Breast epithelium (tissue), 4 donors: ENCODE measurements around the gene C3orf70. TPM values are rescaled to one million over a fixed set of nuclear protein-coding genes. Genes with fewer than 3 reads are reported as not detected.

Source experiments
- DNase-seq, 2 donors: peaks; one replicate each; pipeline ENCODE4 v3.0.0-alpha.2; 2019; ENCODE audit warnings: low spot score in 2 of 2
- H3K27ac ChIP-seq, 2 donors: fragments of 200-600 bp; sonication (generic) in 1 of 2; one replicate each; pipeline ENCODE4 v1.5.1; 2016 to 2019; ENCODE audit warnings: mild to moderate bottlenecking in 1 of 2
- H3K27me3 ChIP-seq, 2 donors: fragments of 200-600 bp; sonication (generic) in 1 of 2; one replicate each; pipeline versions ENCODE4 v1.5.1 to v1.6.0; 2017 to 2019; ENCODE audit warnings: control low read depth in 1 of 2, mild to moderate bottlenecking in 1 of 2
- H3K36me3 ChIP-seq: fragments of 200-600 bp; one replicate; pipeline ENCODE4 v1.5.1; 2019
- H3K4me1 ChIP-seq, 2 donors: fragments of 200-600 bp; sonication (generic); one replicate each; pipeline ENCODE4 v1.5.1; 2016 to 2019; ENCODE audit warnings: control low read depth in 1 of 2
- H3K4me3 ChIP-seq, 3 donors: fragments of 200-600 bp; sonication (generic); 1 replicate in 2 of 3; 2 replicates in 1 of 3; pipeline ENCODE4 v1.5.1; 2016 to 2019; ENCODE audit warnings: mild to moderate bottlenecking in 3 of 3, moderate library complexity in 2 of 3
- H3K9me3 ChIP-seq, 2 donors: fragments of 200-600 bp; sonication (generic) in 1 of 2; one replicate each; pipeline ENCODE4 v1.5.1; 2016 to 2019; ENCODE audit warnings: control low read depth in 1 of 2
- POLR2A ChIP-seq: fragments of 450-650 bp; IDR thresholded peaks from one replicate; pipeline ENCODE4 v1.6.1; 2016; ENCODE audit warnings: antibody characterized with exemption, mild to moderate bottlenecking, moderate library complexity
- POLR2AphosphoS5 ChIP-seq, 3 donors: sonication (generic); formaldehyde crosslinking; IDR thresholded peaks; one replicate each; pipeline ENCODE4 v1.6.1; 2017; ENCODE audit warnings: antibody characterized with exemption in 3 of 3
- intact Hi-C: fragments of 100-400 bp; cut with DNase I; formaldehyde crosslinking; loops from one replicate; pipeline ENCODE4 v1.15.1; 2023; ENCODE audit warnings: low total_unique reads
- total RNA-seq, 3 donors: library from RNA; depleted of rRNA; stranded (reverse); fragments of >200 nt; gene quantifications; one replicate each; pipeline ENCODE4 v1.1.0, GENCODE V29; 2016
- TF ChIP-seq, protein P1 (sequence below), 3 donors: fragments of 450-650 bp; IDR thresholded peaks; one replicate each; pipeline ENCODE4 v1.5.1; 2016 to 2017; ENCODE audit warnings: antibody characterized with exemption in 3 of 3, mild to moderate bottlenecking in 3 of 3, moderate library complexity in 3 of 3

C3orf70 gene
- total RNA-seq, 3 donors from 2014 or later: 1.3 to 4.8 (median 3.8) TPM

DNA sequence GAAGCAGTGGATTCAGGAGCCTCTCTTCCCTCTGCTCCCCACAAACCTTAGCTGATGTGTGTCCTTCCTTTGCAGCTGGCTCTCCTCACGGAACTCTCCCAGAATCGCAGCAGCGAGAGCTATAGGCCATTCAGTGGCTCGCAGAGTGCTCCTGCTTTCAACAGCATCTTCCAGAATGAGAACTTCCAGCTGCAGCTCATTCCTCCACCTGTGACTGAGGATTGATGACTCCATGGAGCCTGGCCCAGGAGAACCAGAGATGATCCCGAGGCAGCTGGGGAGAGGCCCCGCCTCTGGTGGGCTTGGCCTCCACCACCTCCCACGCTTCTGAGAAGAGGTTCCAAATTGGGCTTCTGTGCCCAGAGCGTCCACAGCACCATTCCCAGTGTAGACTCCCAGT lies 101.1 kb downstream of the C3orf70 start:
- no peak for TF ChIP-seq POLR2A
- TF ChIP-seq, protein P1, sequence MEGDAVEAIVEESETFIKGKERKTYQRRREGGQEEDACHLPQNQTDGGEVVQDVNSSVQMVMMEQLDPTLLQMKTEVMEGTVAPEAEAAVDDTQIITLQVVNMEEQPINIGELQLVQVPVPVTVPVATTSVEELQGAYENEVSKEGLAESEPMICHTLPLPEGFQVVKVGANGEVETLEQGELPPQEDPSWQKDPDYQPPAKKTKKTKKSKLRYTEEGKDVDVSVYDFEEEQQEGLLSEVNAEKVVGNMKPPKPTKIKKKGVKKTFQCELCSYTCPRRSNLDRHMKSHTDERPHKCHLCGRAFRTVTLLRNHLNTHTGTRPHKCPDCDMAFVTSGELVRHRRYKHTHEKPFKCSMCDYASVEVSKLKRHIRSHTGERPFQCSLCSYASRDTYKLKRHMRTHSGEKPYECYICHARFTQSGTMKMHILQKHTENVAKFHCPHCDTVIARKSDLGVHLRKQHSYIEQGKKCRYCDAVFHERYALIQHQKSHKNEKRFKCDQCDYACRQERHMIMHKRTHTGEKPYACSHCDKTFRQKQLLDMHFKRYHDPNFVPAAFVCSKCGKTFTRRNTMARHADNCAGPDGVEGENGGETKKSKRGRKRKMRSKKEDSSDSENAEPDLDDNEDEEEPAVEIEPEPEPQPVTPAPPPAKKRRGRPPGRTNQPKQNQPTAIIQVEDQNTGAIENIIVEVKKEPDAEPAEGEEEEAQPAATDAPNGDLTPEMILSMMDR (IDR thresholded peaks at IDR 0.05): no peak
- TF ChIP-seq POLR2AphosphoS5 (IDR thresholded peaks at IDR 0.05): no peak
- no peak for DNase-seq
- H3K36me3 ChIP-seq: peaks cover 11% of the 10 kb centered on the region
- intact Hi-C loops: no loop called here
- H3K27ac ChIP-seq: no peak overlapping the region
- peaks cover 5 to 7% of the 10 kb centered on the region in 2 donors for H3K9me3 ChIP-seq
- H3K27me3 ChIP-seq: no peaks in the 10 kb centered on the region
- H3K4me3 ChIP-seq: no peak overlapping the region
- H3K4me1 ChIP-seq: no peaks in the 10 kb centered on the region

DNA sequence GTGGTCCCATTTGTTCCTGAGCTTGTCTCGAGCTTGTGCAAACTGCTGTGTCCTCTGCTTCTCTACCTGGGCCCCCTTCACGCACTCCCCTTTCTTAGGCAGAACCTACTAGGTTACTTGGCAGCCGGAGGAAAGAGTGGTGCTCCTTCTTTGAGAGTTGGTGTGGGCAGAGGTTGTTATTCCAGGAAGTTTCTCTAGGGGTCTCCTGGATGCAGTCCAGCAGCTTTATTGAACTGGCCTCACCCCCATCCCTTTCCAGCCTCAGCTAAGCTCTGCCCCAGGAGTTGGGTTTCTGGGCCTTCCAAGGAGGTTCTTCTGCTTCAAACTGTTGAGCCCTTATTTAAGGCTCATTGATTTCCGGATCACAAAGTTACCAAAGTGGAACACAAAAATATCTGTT lies 103.2 kb downstream of the C3orf70 start:
- DNase-seq: no peak
- Histone ChIP-seq H3K4me3 (no peak overlapping the region), H3K4me1 (no peaks in the 10 kb centered on the region), H3K9me3 (no peaks in the 10 kb centered on the region), H3K27me3 (no peaks in the 10 kb centered on the region), H3K27ac (no peak overlapping the region), H3K36me3 (peaks cover 11% of the 10 kb centered on the region)
- intact Hi-C loops: no loop called here
- no peak for TF ChIP-seq POLR2A
- TF ChIP-seq, protein P1 (IDR thresholded peaks at IDR 0.05): no peak
- TF ChIP-seq POLR2AphosphoS5 (IDR thresholded peaks at IDR 0.05): no peak

GRCh38 chr3:185046603-185047002 lies 106.3 kb downstream of the C3orf70 start:
- Histone ChIP-seq H3K9me3 (no peaks in the 10 kb centered on the region), H3K4me3 (no peak overlapping the region), H3K27me3 (no peaks in the 10 kb centered on the region), H3K36me3 (peaks cover 5% of the 10 kb centered on the region), H3K27ac (no peak overlapping the region), H3K4me1 (no peaks in the 10 kb centered on the region)
- no peak for DNase-seq
- TF ChIP-seq POLR2AphosphoS5 (IDR thresholded peaks at IDR 0.05) (no peak), POLR2A (no peak)
- TF ChIP-seq, protein P1 (IDR thresholded peaks at IDR 0.05): no peak
- intact Hi-C loops: no loop called here

DNA sequence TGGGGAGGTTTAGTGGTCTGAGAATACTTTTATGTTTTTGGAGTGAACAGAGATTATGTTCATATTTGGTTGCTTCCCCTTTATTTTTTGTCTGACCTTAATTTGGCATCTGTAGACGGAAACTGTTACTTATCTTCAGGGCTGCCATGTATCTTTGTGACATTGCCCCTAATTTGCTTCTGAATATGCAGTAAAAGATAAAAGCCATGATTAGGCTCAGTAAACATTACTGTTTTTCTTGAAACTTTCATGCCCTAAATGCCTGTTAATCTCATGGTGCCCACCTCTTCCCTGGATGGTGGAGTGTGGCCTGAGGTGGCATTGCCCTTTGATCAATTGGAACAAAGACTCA lies 106.7 kb downstream of the C3orf70 start:
- Histone ChIP-seq H3K36me3 (peaks cover 4% of the 10 kb centered on the region), H3K27me3 (no peaks in the 10 kb centered on the region), H3K27ac (peak overlapping the region in 1 of 2 donors; percentile 15), H3K4me3 (no peak overlapping the region), H3K4me1 (no peaks in the 10 kb centered on the region), H3K9me3 (no peaks in the 10 kb centered on the region)
- DNase-seq: no peak
- TF ChIP-seq POLR2A (no peak), POLR2AphosphoS5 (IDR thresholded peaks at IDR 0.05) (no peak)
- TF ChIP-seq, protein P1 (IDR thresholded peaks at IDR 0.05): no peak
- intact Hi-C loops: no loop called here

- H3K27me3 ChIP-seq: no peaks in the 10 kb centered on the region
- no peak overlapping the region for H3K4me3 ChIP-seq
- DNase-seq: no peak
- intact Hi-C loops: no loop called here
- H3K9me3 ChIP-seq: no peaks in the 10 kb centered on the region
- TF ChIP-seq, protein P1 (IDR thresholded peaks at IDR 0.05): no peak
- no peak for TF ChIP-seq POLR2AphosphoS5 (IDR thresholded peaks at IDR 0.05)
- no peak for TF ChIP-seq POLR2A
- no peaks in the 10 kb centered on the region for H3K4me1 ChIP-seq
- no peaks in the 10 kb centered on the region for H3K36me3 ChIP-seq
- H3K27ac ChIP-seq: no peak overlapping the region
These were observed 110.4 kb downstream of the C3orf70 start for GRCh38 chr3:185042312-185043050.
